GM12891 (cell line): Measurements from ENCODE around the gene RECK.
A peak's percentile ranks its signal among the peaks of the same experiment; 100 is the strongest.
"Not testable (repeated sequence)": the region's sequence is repeated elsewhere in the genome, so short reads cannot be mapped to it uniquely, and the experiment has no call there.

Source experiments
- DNase-seq: peaks from one replicate; pipeline ENCODE4 v3.0.0; 2011; ENCODE audit warnings: low spot score; ENCODE audit not compliant: insufficient read length
- FAIRE-seq: peaks from 2 replicates; lab custom pipeline; 2011; peaks lifted over from hg19 to GRCh38; lab: Jason Lieb, UNC
- PAX5 ChIP-seq: IDR thresholded peaks from 2 replicates; pipeline ENCODE4 v1.6.1; 2011; ENCODE audit warnings: low read length, moderate library complexity, mild to moderate bottlenecking; ENCODE audit not compliant: insufficient read depth, severe bottlenecking
- POLR2A ChIP-seq: IDR thresholded peaks from 2 replicates; pipeline ENCODE4 v1.6.1; 2011; ENCODE audit warnings: low read depth, low read length, control low read depth
- POLR2AphosphoS5 ChIP-seq: IDR thresholded peaks from 2 replicates; pipeline ENCODE4 v1.6.1; 2011; ENCODE audit warnings: low read depth, low read length, control low read depth
- POU2F2 ChIP-seq: IDR thresholded peaks from 2 replicates; pipeline ENCODE4 v1.6.1; 2011; ENCODE audit warnings: low read depth, mild to moderate bottlenecking, control low read depth, low read length, moderate library complexity
- SPI1 ChIP-seq: IDR thresholded peaks from 2 replicates; pipeline ENCODE4 v1.6.1; 2011; ENCODE audit warnings: low read depth, low read length, control low read depth
- TAF1 ChIP-seq: IDR thresholded peaks from 2 replicates; pipeline ENCODE4 v1.6.1; 2011; ENCODE audit warnings: low read depth, low read length, control low read depth

RECK gene

GRCh38 chr9:36082931-36083330, 46.2 kb downstream of the RECK start:
- FAIRE-seq (no peak), DNase-seq (no peak)
- TF ChIP-seq SPI1 (no peak), POLR2AphosphoS5 (no peak), PAX5 (no peak), TAF1 (no peak), POU2F2 (no peak), POLR2A (no peak)

DNA sequence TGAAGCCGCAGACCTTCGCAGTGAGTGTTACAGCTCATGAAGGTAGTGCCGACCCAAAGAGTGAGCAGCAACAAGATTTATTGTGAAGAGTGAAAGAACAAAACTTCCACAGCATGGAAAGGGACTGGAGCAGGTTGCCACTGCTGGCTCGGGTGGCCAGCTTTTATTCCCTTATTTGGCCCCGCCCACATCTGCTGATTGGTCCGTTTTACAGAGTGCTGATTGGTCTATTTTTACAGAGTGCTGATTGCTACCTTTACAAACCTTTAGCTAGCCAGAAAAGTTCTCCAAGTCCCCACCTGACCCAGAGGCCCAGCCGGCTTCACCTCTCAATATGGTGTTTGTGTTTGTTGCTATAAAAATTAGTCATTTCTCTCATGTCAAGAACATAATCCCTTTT, 49.7 kb downstream of the RECK start:
- TF ChIP-seq PAX5 (no peak), POU2F2 (no peak)
- FAIRE-seq, result no peak
- DNase-seq, result no peak

GRCh38 chr9:36087054-36087453, 50.3 kb downstream of the RECK start:
- DNase-seq, FAIRE-seq: not testable (repeated sequence)

DNA sequence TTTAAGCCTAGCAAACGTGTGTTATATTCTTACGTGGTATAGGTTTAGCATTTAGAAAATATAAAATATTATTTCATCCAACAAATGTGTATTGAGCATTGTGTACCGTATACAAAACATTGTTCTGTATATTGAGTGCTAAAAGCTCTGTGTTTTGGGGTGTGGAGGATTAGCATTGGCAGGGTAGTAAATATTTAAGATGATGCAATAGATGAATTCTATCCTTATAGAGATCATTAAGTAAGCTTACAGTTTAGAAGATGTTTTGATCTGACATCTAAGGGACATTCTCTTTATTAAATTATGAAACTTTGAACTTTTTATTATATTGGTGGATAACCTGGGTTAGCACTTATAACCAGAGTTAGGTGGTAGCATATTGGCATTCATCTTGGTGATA, 51.3 kb downstream of the RECK start:
- no peak for TF ChIP-seq TAF1
- TF ChIP-seq POU2F2, result no peak
- TF ChIP-seq POLR2A, result no peak
- no peak for FAIRE-seq
- DNase-seq, result no peak

DNA sequence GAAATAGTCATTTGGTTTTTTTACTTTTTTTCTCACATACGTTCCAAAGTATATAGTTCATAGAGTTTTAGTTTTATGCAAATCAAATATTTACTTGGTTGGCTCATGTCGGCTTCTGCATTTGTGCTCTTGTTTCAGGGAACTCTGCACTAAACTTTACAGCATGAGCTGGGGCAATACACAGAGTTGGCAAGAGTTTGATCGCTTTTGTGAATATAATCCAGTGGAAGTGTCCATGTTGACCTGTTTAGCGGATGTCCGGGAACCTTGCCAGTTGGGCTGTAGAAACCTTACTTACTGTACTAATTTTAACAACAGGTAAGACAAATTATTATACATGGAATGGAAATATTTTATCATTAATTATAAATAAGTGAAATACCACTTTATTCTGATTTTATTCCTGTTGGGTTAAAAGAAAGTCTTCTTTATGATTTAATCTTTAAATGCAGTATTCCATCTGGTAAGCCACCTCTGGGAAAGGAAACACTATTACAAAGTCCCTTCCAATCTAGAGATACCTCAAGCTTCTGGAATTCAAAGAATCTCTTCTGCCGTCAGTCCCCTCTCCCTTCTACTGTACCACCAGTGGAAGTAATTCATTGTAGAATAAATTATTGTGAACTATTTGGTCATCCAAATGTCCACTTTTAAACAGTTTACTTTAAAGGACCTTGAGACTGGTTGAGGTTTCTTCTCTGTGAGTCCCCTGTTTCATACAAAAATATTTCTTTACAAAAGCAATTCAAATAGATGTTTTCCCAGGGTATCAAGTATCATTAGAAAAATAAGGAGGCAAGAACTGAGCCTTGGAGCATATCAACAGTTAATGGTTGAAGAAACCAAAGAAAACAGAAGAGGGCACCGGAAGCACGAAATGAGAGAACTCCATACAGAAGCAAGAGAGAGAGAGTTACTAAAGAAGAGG, 54.6 kb downstream of the RECK start:
- no peak for TF ChIP-seq POLR2AphosphoS5
- FAIRE-seq (no peak), DNase-seq (no peak)

GRCh38 chr9:36092014-36092413, 55.3 kb downstream of the RECK start:
- FAIRE-seq (no peak), DNase-seq (no peak)
- no peak for TF ChIP-seq SPI1
- TF ChIP-seq POU2F2, result no peak
- no peak for TF ChIP-seq POLR2A
- TF ChIP-seq TAF1, result no peak

- TF ChIP-seq SPI1 (peak; percentile 68), PAX5 (no peak), POU2F2 (no peak), POLR2AphosphoS5 (no peak), TAF1 (peak; percentile 76; the same call in 1 of the 2 replicates)
- DNase-seq (peak; percentile 25), FAIRE-seq (peak; percentile 92)
Measured at GRCh38 chr9:36092509-36093215, 55.9 kb downstream of the RECK start.

- DNase-seq (no peak), FAIRE-seq (no peak)
- TF ChIP-seq POLR2A, result no peak
- TF ChIP-seq SPI1, result no peak
- TF ChIP-seq PAX5, result no peak
- TF ChIP-seq POLR2AphosphoS5, result no peak
- TF ChIP-seq POU2F2, result no peak
- TF ChIP-seq TAF1, result no peak
Measured at GRCh38 chr9:36093384-36093783, 56.7 kb downstream of the RECK start.

GRCh38 chr9:36099718-36100117, 63.0 kb downstream of the RECK start:
- TF ChIP-seq POLR2AphosphoS5 (no peak), POLR2A (no peak), PAX5 (no peak), SPI1 (no peak), POU2F2 (no peak), TAF1 (no peak)
- no peak for DNase-seq
- FAIRE-seq, result no peak

DNA sequence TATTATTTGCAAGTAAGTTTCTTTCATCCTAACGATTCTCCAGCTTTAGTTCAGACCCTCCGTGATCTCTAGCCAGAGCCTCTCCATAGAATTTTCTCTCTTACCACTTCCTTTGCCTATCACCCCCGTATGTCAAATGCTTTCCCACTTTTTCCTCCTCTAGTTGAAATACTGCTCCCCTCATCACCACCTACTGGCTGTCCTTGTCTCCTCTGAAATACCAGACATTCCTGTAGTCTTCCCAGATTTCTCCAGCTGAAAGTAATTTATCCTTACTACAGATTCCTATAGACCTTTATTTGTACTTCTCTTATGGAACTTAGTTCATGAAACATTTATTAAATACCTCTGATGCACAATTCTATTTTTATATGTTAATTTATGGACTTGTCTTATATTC, 63.8 kb downstream of the RECK start:
- TF ChIP-seq POLR2A (no peak), POLR2AphosphoS5 (no peak), TAF1 (no peak), POU2F2 (no peak), SPI1 (no peak), PAX5 (no peak)
- FAIRE-seq (no peak), DNase-seq (no peak)
